ENCODE results near the gene LHFPL2. TPM values are rescaled to one million over a fixed set of nuclear protein-coding genes. Genes with fewer than 3 reads are reported as not detected.

The LHFPL2 gene
- total and polyA plus RNA-seq, 2 of the 4 experiments (the other 2 are of a cell fraction): 6.5 to 11.3 TPM

DNA sequence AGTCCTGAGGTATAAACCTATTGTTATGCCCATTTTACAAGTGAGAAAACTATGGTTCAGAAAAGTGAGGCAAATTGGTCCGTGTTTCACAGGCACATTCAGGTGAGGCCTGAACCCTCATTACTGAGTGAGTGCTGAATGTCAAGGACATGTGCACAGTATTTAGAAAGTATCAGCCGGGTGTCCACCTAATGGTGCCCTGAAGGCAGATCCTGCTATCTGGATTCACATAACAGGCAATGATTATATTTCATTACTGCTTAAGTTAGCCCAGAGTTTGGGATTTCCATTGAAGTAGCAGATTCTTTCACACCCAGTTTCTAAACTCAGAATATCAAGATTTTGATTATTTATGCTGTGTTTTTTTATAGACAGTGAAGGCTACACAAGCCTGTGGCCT, 142.7 kb downstream of the LHFPL2 start:
- Histone ChIP-seq H4K5ac (ENCODE audit: low read depth, low read length) (0 out of 2 replicates have a peak overlapping the region, but pooled peaks have one; percentile 22), H3K23ac (ENCODE audit: low read depth, low read length) (no peak overlapping the region), H3K4ac (ENCODE audit: low read depth, low read length) (no peak overlapping the region; the same call in 1 of the 2 replicates), H3K9me1 (ENCODE audit: insufficient read depth, low read length) (peaks cover 28% of the 10 kb centered on the region), H4K20me1 (ENCODE audit: insufficient read depth, low read length) (peaks cover 30% of the 10 kb centered on the region; the same call in 1 of the 2 replicates), H3K4me3 (ENCODE audit: insufficient read depth, low read depth, low read length) (no peak overlapping the region), H3K79me1 (ENCODE audit: low read depth in 1 of 2, low read length in 2 of 2) (peaks cover 22 to 67% of the 10 kb centered on the region in 2 experiments), H4K8ac (ENCODE audit: low read depth in 2 of 2, low read length in 2 of 2) (no peak overlapping the region), H3K27ac (ENCODE audit: insufficient read depth, low read length) (no peak overlapping the region), H3K9me3 (ENCODE audit: control insufficient read depth, insufficient read depth, low read length) (no peaks in the 10 kb centered on the region), H3K56ac (ENCODE audit: extremely low read depth, insufficient read depth, low read length) (no peak overlapping the region), H2AK9ac (replicated peaks; ENCODE audit: low read depth, low read length, poor library complexity) (no peak overlapping the region), H3K27me3 (ENCODE audit: control insufficient read depth, insufficient read depth, low read length) (no peaks in the 10 kb centered on the region), H3K14ac (replicated peaks; ENCODE audit: low read depth, low read length) (peak overlapping the region; percentile 33; the same call in 1 of the 2 replicates), H3K9ac (ENCODE audit: low read depth, low read length) (no peak overlapping the region), H2AFZ (replicated peaks; ENCODE audit: low read length, poor library complexity) (no peak overlapping the region), H2BK5ac (ENCODE audit: low read depth, low read length, poor library complexity, severe bottlenecking) (no peak overlapping the region), H2BK120ac (ENCODE audit: low read depth, low read length) (no peak overlapping the region), H4K91ac (ENCODE audit: insufficient read depth, low read depth, low read length) (no peak overlapping the region), H3K4me2 (ENCODE audit: low read depth, low read length) (no peak overlapping the region), H2BK20ac (ENCODE audit: low read depth, low read length) (no peak overlapping the region), H3K36me3 (ENCODE audit: control insufficient read depth, insufficient read depth, low read length) (peaks cover 3% of the 10 kb centered on the region; the same call in 1 of the 2 replicates), H3K4me1 (ENCODE audit: control insufficient read depth, insufficient read depth, low read length) (peaks cover 52% of the 10 kb centered on the region), H2AK5ac (ENCODE audit: low read depth, low read length) (peak overlapping the region; percentile 87), H2BK15ac (ENCODE audit: low read depth, low read length) (peak overlapping the region; percentile 62; the same call in 1 of the 3 replicates), H3K18ac (ENCODE audit: low read depth, low read length) (peak overlapping the region; percentile 26; the same call in 1 of the 2 replicates)
- WGBS, 2 experiments (ENCODE audit: extremely low coverage in 2 of 2, insufficient read length in 1 of 2): no CpG with 5 or more reads among the region's 2 CpGs
- ChIA-PET POLR2A (ENCODE audit: unreplicated experiment) (no interaction called here), CTCF (no interaction called here)
- TF ChIP-seq CHD1 (IDR thresholded peaks at IDR 0.05; ENCODE audit: low read depth, low read length) (no peak), MXI1 (IDR thresholded peaks at IDR 0.05; ENCODE audit: borderline replicate concordance, low read depth, low read length) (no peak), MAZ (IDR thresholded peaks at IDR 0.05; ENCODE audit: borderline replicate concordance, low read depth, low read length) (no peak), MAFK (IDR thresholded peaks at IDR 0.05; ENCODE audit: low read depth, low read length) (no peak), RAD21 (IDR thresholded peaks at IDR 0.05; ENCODE audit: low read length) (no peak), RCOR1 (IDR thresholded peaks at IDR 0.05; ENCODE audit: insufficient replicate concordance, low read length) (no peak), CEBPB (IDR thresholded peaks at IDR 0.05; ENCODE audit: low read depth, low read length) (no peak), ELK1 (IDR thresholded peaks at IDR 0.05; ENCODE audit: borderline replicate concordance, low read depth, low read length) (no peak), CTCF (conservative IDR thresholded peaks at IDR 0.05; ENCODE audit: low read depth, low read length) (no peak), FOS (IDR thresholded peaks at IDR 0.05; ENCODE audit: low read depth, low read length) (no peak), SMC3 (IDR thresholded peaks at IDR 0.05; ENCODE audit: low read depth, low read length) (no peak), POLR2A (IDR thresholded peaks at IDR 0.05; ENCODE audit: low read depth, low read length) (no peak), NFE2L2 (IDR thresholded peaks at IDR 0.05; ENCODE audit: low read depth, low read length) (no peak)
- TF ChIP-seq, protein P1, sequence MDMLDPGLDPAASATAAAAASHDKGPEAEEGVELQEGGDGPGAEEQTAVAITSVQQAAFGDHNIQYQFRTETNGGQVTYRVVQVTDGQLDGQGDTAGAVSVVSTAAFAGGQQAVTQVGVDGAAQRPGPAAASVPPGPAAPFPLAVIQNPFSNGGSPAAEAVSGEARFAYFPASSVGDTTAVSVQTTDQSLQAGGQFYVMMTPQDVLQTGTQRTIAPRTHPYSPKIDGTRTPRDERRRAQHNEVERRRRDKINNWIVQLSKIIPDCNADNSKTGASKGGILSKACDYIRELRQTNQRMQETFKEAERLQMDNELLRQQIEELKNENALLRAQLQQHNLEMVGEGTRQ (IDR thresholded peaks at IDR 0.05; ENCODE audit: low read depth, low read length): no peak
- BruUV-seq (replicated peaks): no TSS peak
- no peak for ATAC-seq (ENCODE audit: low read depth)
- in situ Hi-C loops (cut with MboI; ENCODE audit: low sequenced_read_pairs) (loop anchor here (10.0 kb wide), 1 partner anchor 89 kb away; no protein-coding TSS in a partner anchor), dilution Hi-C loops (cut with HindIII; ENCODE audit: low sequenced_read_pairs, unreplicated experiment) (no loop called here), intact Hi-C loops (cut with micrococcal nuclease) (loop anchor here (1.0 to 5.0 kb wide), 4 partner anchors 23 to 401 kb away; partner anchors contain the start of gene LHFPL2)
- no peak for DNase-seq

Measured in IMR-90 (cell line).